ENCODE results near the gene ANKRD33B. TPM values are rescaled to one million over a fixed set of nuclear protein-coding genes. Genes with fewer than 3 reads are reported as not detected.
A peak's percentile ranks its signal among the peaks of the same experiment; 100 is the strongest.

ANKRD33B gene
- total RNA-seq, 6 donors from 2014 or later: 3.1 to 10.5 (median 7.9) TPM

DNA sequence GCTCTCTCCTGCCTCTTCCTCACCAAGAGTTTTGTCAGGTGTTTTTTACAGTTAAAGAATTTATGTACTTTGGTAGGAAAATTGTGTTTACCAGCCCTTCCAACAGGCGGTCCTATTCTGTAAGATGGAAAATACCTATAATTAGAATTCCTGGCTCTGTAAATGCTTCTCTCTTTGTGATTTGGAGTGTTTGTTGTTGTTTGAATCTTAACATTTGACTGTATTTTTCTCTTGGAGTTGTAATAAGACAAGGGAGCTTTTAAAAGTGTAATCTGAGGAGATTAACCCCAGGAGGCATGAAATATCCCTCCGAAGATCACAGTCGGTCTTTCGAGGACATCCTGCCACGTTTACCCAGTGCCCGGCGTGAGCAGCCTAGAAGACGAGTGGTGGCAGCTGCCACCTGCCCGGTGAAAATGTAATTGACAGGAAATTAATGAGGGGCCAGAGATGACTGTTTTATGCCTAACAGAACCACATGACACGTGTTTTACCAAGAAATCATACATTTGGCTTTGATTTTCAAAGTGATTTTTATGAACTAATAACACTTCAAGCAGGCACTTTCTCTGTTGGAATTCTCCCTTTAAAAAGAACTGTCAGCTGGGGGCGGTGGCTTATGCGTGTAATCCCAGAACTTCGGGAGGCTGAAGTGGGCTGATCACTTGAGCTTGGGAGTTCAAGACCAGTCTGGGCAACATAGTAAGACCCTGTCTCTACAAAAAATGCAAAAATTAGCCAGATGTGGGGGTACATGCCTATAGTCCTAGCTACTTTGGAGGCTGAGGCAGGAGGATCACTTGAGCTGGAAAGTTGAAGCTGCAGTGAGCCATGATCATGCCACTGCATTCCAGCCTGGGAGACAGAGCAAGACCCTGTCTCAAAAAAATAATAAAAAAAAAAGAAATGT lies 20.0 kb downstream of the ANKRD33B start:
- H3K36me3 ChIP-seq: no peaks in the 10 kb centered on the region
- H3K4me1 ChIP-seq: no peaks in the 10 kb centered on the region
- TF ChIP-seq CTCF (IDR thresholded peaks at IDR 0.05) (no peak), POLR2A (IDR thresholded peaks at IDR 0.05) (no peak), POLR2AphosphoS5 (IDR thresholded peaks at IDR 0.05) (no peak), EP300 (IDR thresholded peaks at IDR 0.05) (no peak)
- H3K4me3 ChIP-seq: no peak overlapping the region
- H3K9me3 ChIP-seq: no peaks in the 10 kb centered on the region
- WGBS, 2 donors: 39 to 46% methylated on average over 13 of the region's 13 CpGs
- DNase-seq (no peak), ATAC-seq (ENCODE audit: low FRiP score in 2 of 2) (no peak)
- no peak overlapping the region for H3K27ac ChIP-seq
- H3K27me3 ChIP-seq: no peaks in the 10 kb centered on the region

DNA sequence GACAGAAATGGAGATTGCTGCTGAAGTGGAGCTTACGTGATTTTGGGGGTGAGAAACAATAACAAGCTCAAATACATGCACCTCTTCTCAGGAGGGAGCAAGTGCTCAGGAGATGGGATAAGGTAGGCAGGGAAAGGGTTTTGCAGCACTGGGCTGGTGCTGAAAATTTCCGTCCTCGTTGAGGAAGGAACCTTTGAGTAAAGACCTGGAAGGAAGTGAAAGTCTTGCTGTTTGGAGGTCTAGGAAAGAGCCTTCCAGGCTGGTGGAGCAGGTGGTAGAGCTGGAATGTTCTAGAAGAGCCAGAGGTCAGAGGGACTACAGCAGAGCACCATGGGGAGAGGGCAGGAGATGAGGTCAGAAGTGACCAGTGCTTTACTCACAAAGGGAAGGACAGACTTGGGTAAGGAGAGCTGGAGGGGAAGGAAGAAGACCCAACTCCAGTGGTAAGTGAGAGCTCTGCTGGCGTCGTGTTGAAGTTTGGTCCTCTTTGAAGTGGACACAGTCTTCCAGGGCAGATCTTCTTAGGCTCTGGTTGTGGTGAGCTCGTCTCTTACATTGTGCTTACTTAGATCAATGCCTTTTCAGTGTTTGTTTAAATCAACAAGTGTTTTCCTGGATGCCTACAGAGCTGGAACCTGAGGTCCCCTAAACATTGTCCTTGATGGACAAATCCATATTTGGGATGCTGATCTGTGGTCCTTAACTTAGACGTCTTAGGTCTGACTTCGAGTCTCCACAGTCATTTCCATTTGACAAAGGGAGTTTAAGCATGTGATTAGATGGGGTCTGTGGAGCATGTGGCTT lies 21.0 kb downstream of the ANKRD33B start:
- no peaks in the 10 kb centered on the region for H3K27me3 ChIP-seq
- H3K36me3 ChIP-seq: no peaks in the 10 kb centered on the region
- no peaks in the 10 kb centered on the region for H3K9me3 ChIP-seq
- no peak overlapping the region for H3K4me3 ChIP-seq
- DNase-seq (no peak), ATAC-seq (ENCODE audit: low FRiP score in 2 of 2) (no peak)
- 70 to 75% methylated on average over 8 of the region's 8 CpGs for WGBS, 2 donors
- H3K27ac ChIP-seq: no peak overlapping the region
- TF ChIP-seq POLR2A (IDR thresholded peaks at IDR 0.05) (no peak), CTCF (IDR thresholded peaks at IDR 0.05) (no peak), POLR2AphosphoS5 (IDR thresholded peaks at IDR 0.05) (no peak), EP300 (IDR thresholded peaks at IDR 0.05) (no peak)
- no peaks in the 10 kb centered on the region for H3K4me1 ChIP-seq

GRCh38 chr5:10585518-10585915 lies 21.6 kb downstream of the ANKRD33B start:
- peak in 1 of 2 donors; percentile 24 for ATAC-seq (ENCODE audit: low FRiP score in 2 of 2)
- H3K36me3 ChIP-seq: no peaks in the 10 kb centered on the region

GRCh38 chr5:10586008-10586407 lies 22.1 kb downstream of the ANKRD33B start:
- no peaks in the 10 kb centered on the region for H3K27me3 ChIP-seq
- ATAC-seq (ENCODE audit: low FRiP score in 2 of 2): no peak
- H3K27ac ChIP-seq: no peak overlapping the region
- no peaks in the 10 kb centered on the region for H3K4me1 ChIP-seq
- no peak for DNase-seq
- H3K4me3 ChIP-seq: no peak overlapping the region
- no peaks in the 10 kb centered on the region for H3K9me3 ChIP-seq
- no peaks in the 10 kb centered on the region for H3K36me3 ChIP-seq
- 80 to 89% methylated on average over 4 of the region's 4 CpGs for WGBS, 2 donors
- no peak for TF ChIP-seq POLR2AphosphoS5 (IDR thresholded peaks at IDR 0.05)
- TF ChIP-seq POLR2A (IDR thresholded peaks at IDR 0.05): no peak
- no peak for TF ChIP-seq CTCF (IDR thresholded peaks at IDR 0.05)

More at GRCh38 chr5:10585518-10585915, 21.6 kb downstream of the ANKRD33B start:
- no peaks in the 10 kb centered on the region for H3K4me1 ChIP-seq
- H3K4me3 ChIP-seq: no peak overlapping the region
- H3K27me3 ChIP-seq: no peaks in the 10 kb centered on the region
- no peak overlapping the region for H3K27ac ChIP-seq
- no peaks in the 10 kb centered on the region for H3K9me3 ChIP-seq
- no peak for DNase-seq
- TF ChIP-seq EP300 (IDR thresholded peaks at IDR 0.05) (no peak), POLR2AphosphoS5 (IDR thresholded peaks at IDR 0.05) (no peak), CTCF (IDR thresholded peaks at IDR 0.05) (no peak), POLR2A (IDR thresholded peaks at IDR 0.05) (no peak)
- WGBS, 2 donors: 85 to 88% methylated on average over 5 of the region's 5 CpGs

All from upper lobe of left lung (tissue), 6 donors.